Measurements from ENCODE around the gene ZNF587B. TPM values are rescaled to one million over a fixed set of nuclear protein-coding genes. Genes with fewer than 3 reads are reported as not detected.
"Not testable (repeated sequence)": the region's sequence is repeated elsewhere in the genome, so short reads cannot be mapped to it uniquely, and the experiment has no call there.

ZNF587B gene
- 10 to 100 TPM; 18.7 to 22.2 TPM for total RNA-seq

- Mint-ChIP-seq H3K36me3 (ENCODE audit: low read depth) (peaks cover 49% of the 10 kb centered on the region), H3K9me3 (ENCODE audit: insufficient read depth) (no peaks in the 10 kb centered on the region), H3K4me3 (no peak within 1 kb of the TSS), H3K27me3 (ENCODE audit: low read depth) (no peaks in the 10 kb centered on the region), H3K27ac (peak within 1 kb of the TSS; percentile 44), H3K4me1 (ENCODE audit: low read depth) (peaks cover 4% of the 10 kb centered on the region)
- ChIA-PET CTCF (no interaction called here), POLR2A (no interaction called here)
- no peak for ATAC-seq
- peak; percentile 40 for DNase-seq
Observed at GRCh38 chr19:57830071-57830602, at the start of gene ZNF587B. TSS of gene ZNF587B (plus strand) at chr19:57830299. CDS start at chr19:57830529, 230 bp downstream.

GRCh38 chr19:57786286-57786685 lies 43.8 kb upstream of the ZNF587B start:
- no peak for DNase-seq
- Mint-ChIP-seq H3K4me1 (ENCODE audit: low read depth) (peaks cover 18% of the 10 kb centered on the region), H3K36me3 (ENCODE audit: low read depth) (peaks cover 73% of the 10 kb centered on the region), H3K9me3 (ENCODE audit: insufficient read depth) (peaks cover 52% of the 10 kb centered on the region), H3K27ac (no peak overlapping the region), H3K27me3 (ENCODE audit: low read depth) (no peaks in the 10 kb centered on the region), H3K4me3 (no peak overlapping the region)
- ChIA-PET POLR2A (no interaction called here), CTCF (no interaction called here)
- no peak for ATAC-seq

GRCh38 chr19:57786906-57787305 lies 43.2 kb upstream of the ZNF587B start:
- DNase-seq (no peak), ATAC-seq (no peak)
- H3K4me1 Mint-ChIP-seq (ENCODE audit: low read depth): peaks cover 18% of the 10 kb centered on the region
- CTCF ChIA-PET: no interaction called here
- H3K36me3 Mint-ChIP-seq (ENCODE audit: low read depth): peaks cover 73% of the 10 kb centered on the region
- peaks cover 49% of the 10 kb centered on the region for H3K9me3 Mint-ChIP-seq (ENCODE audit: insufficient read depth)
- H3K27ac Mint-ChIP-seq: no peak overlapping the region
- no peaks in the 10 kb centered on the region for H3K27me3 Mint-ChIP-seq (ENCODE audit: low read depth)
- POLR2A ChIA-PET: no interaction called here
- no peak overlapping the region for H3K4me3 Mint-ChIP-seq

GRCh38 chr19:57788114-57788692 lies 41.9 kb upstream of the ZNF587B start:
- Mint-ChIP-seq H3K4me1 (ENCODE audit: low read depth) (peaks cover 18% of the 10 kb centered on the region), H3K36me3 (ENCODE audit: low read depth) (peaks cover 74% of the 10 kb centered on the region), H3K4me3 (no peak overlapping the region), H3K27ac (no peak overlapping the region), H3K27me3 (ENCODE audit: low read depth) (no peaks in the 10 kb centered on the region), H3K9me3 (ENCODE audit: insufficient read depth) (peaks cover 45% of the 10 kb centered on the region)
- POLR2A ChIA-PET: interaction anchor here (0.6 kb wide), 1 partner anchor 271 kb away, joined by 3 read pairs; the partner anchor contains the start of gene ZNF135
- CTCF ChIA-PET: no interaction called here
- no peak for ATAC-seq
- no peak for DNase-seq

- Mint-ChIP-seq H3K27ac (no peak overlapping the region), H3K4me3 (no peak overlapping the region), H3K9me3 (ENCODE audit: insufficient read depth) (peaks cover 45% of the 10 kb centered on the region), H3K27me3 (ENCODE audit: low read depth) (no peaks in the 10 kb centered on the region), H3K36me3 (ENCODE audit: low read depth) (peaks cover 77% of the 10 kb centered on the region), H3K4me1 (ENCODE audit: low read depth) (peaks cover 18% of the 10 kb centered on the region)
- CTCF ChIA-PET: no interaction called here
- ATAC-seq (no peak), DNase-seq (no peak)
- POLR2A ChIA-PET: no interaction called here
Observed at GRCh38 chr19:57789288-57789687, 40.8 kb upstream of the ZNF587B start.

GRCh38 chr19:57796580-57796979 lies 33.5 kb upstream of the ZNF587B start:
- POLR2A ChIA-PET; CTCF ChIA-PET; H3K27me3 Mint-ChIP-seq (ENCODE audit: low read depth); ATAC-seq; H3K9me3 Mint-ChIP-seq (ENCODE audit: insufficient read depth); H3K27ac Mint-ChIP-seq; H3K4me3 Mint-ChIP-seq; DNase-seq: not testable (repeated sequence)
- H3K36me3 Mint-ChIP-seq (ENCODE audit: low read depth): peaks cover 53% of the 10 kb centered on the region
- H3K4me1 Mint-ChIP-seq (ENCODE audit: low read depth): peaks cover 12% of the 10 kb centered on the region

GRCh38 chr19:57800696-57801095 lies 29.4 kb upstream of the ZNF587B start:
- POLR2A ChIA-PET: interaction anchor here (1.4 kb wide), 1 partner anchor 18 kb away, joined by 7 read pairs; no protein-coding TSS in a partner anchor
- Mint-ChIP-seq H3K4me3 (no peak overlapping the region), H3K27me3 (ENCODE audit: low read depth) (no peaks in the 10 kb centered on the region), H3K36me3 (ENCODE audit: low read depth) (peaks cover 51% of the 10 kb centered on the region), H3K27ac (no peak overlapping the region), H3K4me1 (ENCODE audit: low read depth) (peaks cover 36% of the 10 kb centered on the region), H3K9me3 (ENCODE audit: insufficient read depth) (no peaks in the 10 kb centered on the region)
- CTCF ChIA-PET: interaction anchor here (1.5 kb wide), 1 partner anchor 18 kb away, joined by 3 read pairs; no protein-coding TSS in a partner anchor
- ATAC-seq (no peak), DNase-seq (no peak)

GRCh38 chr19:57802269-57802668 lies 27.8 kb upstream of the ZNF587B start:
- no peak for DNase-seq
- CTCF ChIA-PET: interaction anchor here (0.6 kb wide), 1 partner anchor 121 kb away, joined by 3 read pairs; the partner anchor contains the start of gene ZNF551
- H3K9me3 Mint-ChIP-seq (ENCODE audit: insufficient read depth): no peaks in the 10 kb centered on the region
- no peaks in the 10 kb centered on the region for H3K27me3 Mint-ChIP-seq (ENCODE audit: low read depth)
- peaks cover 37% of the 10 kb centered on the region for H3K4me1 Mint-ChIP-seq (ENCODE audit: low read depth)
- POLR2A ChIA-PET: no interaction called here
- H3K36me3 Mint-ChIP-seq (ENCODE audit: low read depth): peaks cover 49% of the 10 kb centered on the region
- peak overlapping the region; percentile 21 for H3K27ac Mint-ChIP-seq
- no peak for ATAC-seq
- H3K4me3 Mint-ChIP-seq: no peak overlapping the region

GRCh38 chr19:57803265-57803593 lies 26.9 kb upstream of the ZNF587B start:
- CTCF ChIA-PET: no interaction called here
- ATAC-seq (no peak), DNase-seq (no peak)
- H3K27me3 Mint-ChIP-seq (ENCODE audit: low read depth): no peaks in the 10 kb centered on the region
- peak overlapping the region; percentile 77 for H3K27ac Mint-ChIP-seq
- H3K9me3 Mint-ChIP-seq (ENCODE audit: insufficient read depth): no peaks in the 10 kb centered on the region
- POLR2A ChIA-PET: interaction anchor here (1.0 kb wide), 1 partner anchor 16 kb away, joined by 3 read pairs; no protein-coding TSS in a partner anchor
- H3K4me3 Mint-ChIP-seq: peak overlapping the region; percentile 71
- H3K36me3 Mint-ChIP-seq (ENCODE audit: low read depth): peaks cover 56% of the 10 kb centered on the region
- H3K4me1 Mint-ChIP-seq (ENCODE audit: low read depth): peaks cover 34% of the 10 kb centered on the region

- no peaks in the 10 kb centered on the region for H3K9me3 Mint-ChIP-seq (ENCODE audit: insufficient read depth)
- H3K4me1 Mint-ChIP-seq (ENCODE audit: low read depth): peaks cover 29% of the 10 kb centered on the region
- DNase-seq: peak; percentile 35
- peak overlapping the region; percentile 77 for H3K27ac Mint-ChIP-seq
- H3K4me3 Mint-ChIP-seq: peak overlapping the region; percentile 71
- no peaks in the 10 kb centered on the region for H3K27me3 Mint-ChIP-seq (ENCODE audit: low read depth)
- peak; percentile 51 for ATAC-seq
- ChIA-PET POLR2A (interaction anchor here (0.6 to 1.0 kb wide), 3 partner anchors 15 to 72 kb away, joined by 3 read pairs; no protein-coding TSS in a partner anchor), CTCF (no interaction called here)
- H3K36me3 Mint-ChIP-seq (ENCODE audit: low read depth): peaks cover 61% of the 10 kb centered on the region
Observed at GRCh38 chr19:57803594-57804325, 26.3 kb upstream of the ZNF587B start.

- H3K4me3 Mint-ChIP-seq: no peak overlapping the region
- H3K27me3 Mint-ChIP-seq (ENCODE audit: low read depth): no peaks in the 10 kb centered on the region
- DNase-seq (no peak), ATAC-seq (no peak)
- peak overlapping the region; percentile 4 for H3K27ac Mint-ChIP-seq
- peaks cover 28% of the 10 kb centered on the region for H3K4me1 Mint-ChIP-seq (ENCODE audit: low read depth)
- ChIA-PET POLR2A (interaction anchor here (1.1 kb wide), 1 partner anchor 208 kb away, joined by 4 read pairs; the partner anchor contains the start of gene ZNF530), CTCF (no interaction called here)
- H3K36me3 Mint-ChIP-seq (ENCODE audit: low read depth): peaks cover 72% of the 10 kb centered on the region
- H3K9me3 Mint-ChIP-seq (ENCODE audit: insufficient read depth): no peaks in the 10 kb centered on the region
Observed at GRCh38 chr19:57807541-57807940, 22.6 kb upstream of the ZNF587B start.
